Neural progenitor cell (in vitro differentiated cells): Measurements from ENCODE around the gene TRPM2.

Source experiments
- EZH2 ChIP-seq: fragments of 200-600 bp; sonication (generic); IDR thresholded peaks from 2 replicates; pipeline ENCODE4 v1.6.1; 2017; ENCODE audit warnings: antibody characterized with exemption, mild to moderate bottlenecking, moderate library complexity
- EZH2phosphoT487 ChIP-seq: fragments of 200-600 bp; sonication (generic); IDR thresholded peaks from 2 replicates; pipeline ENCODE4 v1.6.1; 2017; ENCODE audit warnings: antibody characterized with exemption
- TF ChIP-seq, protein P1 (sequence below): fragments of 200-600 bp; sonication (generic); IDR thresholded peaks from 2 replicates; pipeline ENCODE4 v1.5.1; 2017; ENCODE audit warnings: antibody characterized with exemption, mild to moderate bottlenecking

- TF ChIP-seq, protein P1, sequence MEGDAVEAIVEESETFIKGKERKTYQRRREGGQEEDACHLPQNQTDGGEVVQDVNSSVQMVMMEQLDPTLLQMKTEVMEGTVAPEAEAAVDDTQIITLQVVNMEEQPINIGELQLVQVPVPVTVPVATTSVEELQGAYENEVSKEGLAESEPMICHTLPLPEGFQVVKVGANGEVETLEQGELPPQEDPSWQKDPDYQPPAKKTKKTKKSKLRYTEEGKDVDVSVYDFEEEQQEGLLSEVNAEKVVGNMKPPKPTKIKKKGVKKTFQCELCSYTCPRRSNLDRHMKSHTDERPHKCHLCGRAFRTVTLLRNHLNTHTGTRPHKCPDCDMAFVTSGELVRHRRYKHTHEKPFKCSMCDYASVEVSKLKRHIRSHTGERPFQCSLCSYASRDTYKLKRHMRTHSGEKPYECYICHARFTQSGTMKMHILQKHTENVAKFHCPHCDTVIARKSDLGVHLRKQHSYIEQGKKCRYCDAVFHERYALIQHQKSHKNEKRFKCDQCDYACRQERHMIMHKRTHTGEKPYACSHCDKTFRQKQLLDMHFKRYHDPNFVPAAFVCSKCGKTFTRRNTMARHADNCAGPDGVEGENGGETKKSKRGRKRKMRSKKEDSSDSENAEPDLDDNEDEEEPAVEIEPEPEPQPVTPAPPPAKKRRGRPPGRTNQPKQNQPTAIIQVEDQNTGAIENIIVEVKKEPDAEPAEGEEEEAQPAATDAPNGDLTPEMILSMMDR = no peak
- TF ChIP-seq EZH2 = no peak
- no peak for TF ChIP-seq EZH2phosphoT487
Measured at GRCh38 chr21:44366586-44367211, 13.3 kb downstream of the TRPM2 start.
